GM18951 (cell line): ENCODE results near the gene AP1S3.
"Not testable (repeated sequence)": the region's sequence is repeated elsewhere in the genome, so short reads cannot be mapped to it uniquely, and the experiment has no call there.

Source experiments
- POLR2A ChIP-seq: IDR thresholded peaks from 4 replicates; pipeline ENCODE4 v1.6.1; 2011; ENCODE audit warnings: mild to moderate bottlenecking; ENCODE audit not compliant: insufficient read length, insufficient read depth; ENCODE audit errors: extremely low read depth
- in situ Hi-C: fragments of 300-500 bp; cut with MboI; formaldehyde crosslinking; loops from one replicate; pipeline ENCODE4 v1.12.0; 2022; ENCODE audit warnings: low sequenced_read_pairs, mixed read lengths, inconsistent platforms; ENCODE audit not compliant: unreplicated experiment

Gene AP1S3

DNA sequence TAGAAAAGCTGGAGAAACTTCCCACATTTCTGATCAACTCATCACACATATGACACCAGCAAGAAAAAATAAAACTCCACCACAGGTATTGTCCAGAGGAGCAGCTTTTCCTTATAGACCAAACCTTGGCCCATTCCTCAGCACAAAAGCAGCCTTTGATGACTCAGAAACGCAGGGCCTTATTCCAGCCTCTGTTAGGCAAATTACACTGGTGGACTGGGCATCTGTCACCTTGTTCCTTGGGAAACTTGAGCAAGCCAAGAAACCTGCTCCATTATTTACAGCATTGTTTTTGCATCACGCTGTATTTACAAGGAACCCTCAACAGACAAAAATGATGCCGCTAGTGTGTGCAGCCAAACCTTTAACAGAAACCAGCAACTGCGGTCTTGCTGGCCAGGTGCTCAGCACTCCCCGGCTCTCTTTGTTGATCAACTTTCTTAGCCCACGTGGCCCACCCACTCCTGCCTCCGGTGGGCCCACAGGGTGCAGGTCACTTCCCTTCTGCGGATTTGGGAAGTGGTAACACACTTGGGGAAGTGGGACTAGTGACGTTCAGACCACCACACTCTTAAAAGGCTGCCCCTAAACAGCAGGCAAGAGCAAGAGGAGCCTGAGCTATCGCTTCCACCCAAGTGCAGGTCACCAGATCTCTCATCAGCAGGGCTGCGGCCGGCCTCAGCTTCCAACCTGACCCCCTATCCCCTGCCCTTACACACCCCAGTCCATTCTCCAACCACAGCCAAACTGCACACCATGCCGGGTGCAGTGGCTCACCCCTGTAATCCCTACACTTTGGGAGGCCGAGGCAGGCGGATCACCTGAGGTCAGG is 1.5 kb downstream of the AP1S3 start:
- in situ Hi-C loops: no loop called here

DNA sequence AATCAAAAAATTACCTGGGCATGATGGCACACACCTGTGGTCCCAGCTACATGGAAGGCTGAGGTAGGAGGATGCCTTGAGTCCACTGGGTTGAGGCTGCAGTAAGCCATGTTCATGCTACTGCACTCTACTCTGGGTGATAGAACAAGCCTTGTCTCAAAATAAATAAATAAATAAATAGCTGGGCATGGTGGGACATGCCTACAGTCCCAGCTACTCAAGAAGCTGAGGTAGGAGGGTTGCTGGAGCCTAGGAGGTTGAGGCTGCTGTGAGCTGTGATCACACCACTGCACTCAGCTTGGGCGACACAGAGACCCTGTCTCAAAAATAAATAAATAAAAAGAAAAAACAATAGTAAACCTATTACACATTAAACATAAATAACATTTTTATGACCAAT is 3.0 kb downstream of the AP1S3 start:
- in situ Hi-C loops: no loop called here
- no peak for TF ChIP-seq POLR2A

More for the DNA sequence above, 1.5 kb downstream of the AP1S3 start:
- no peak for TF ChIP-seq POLR2A

DNA sequence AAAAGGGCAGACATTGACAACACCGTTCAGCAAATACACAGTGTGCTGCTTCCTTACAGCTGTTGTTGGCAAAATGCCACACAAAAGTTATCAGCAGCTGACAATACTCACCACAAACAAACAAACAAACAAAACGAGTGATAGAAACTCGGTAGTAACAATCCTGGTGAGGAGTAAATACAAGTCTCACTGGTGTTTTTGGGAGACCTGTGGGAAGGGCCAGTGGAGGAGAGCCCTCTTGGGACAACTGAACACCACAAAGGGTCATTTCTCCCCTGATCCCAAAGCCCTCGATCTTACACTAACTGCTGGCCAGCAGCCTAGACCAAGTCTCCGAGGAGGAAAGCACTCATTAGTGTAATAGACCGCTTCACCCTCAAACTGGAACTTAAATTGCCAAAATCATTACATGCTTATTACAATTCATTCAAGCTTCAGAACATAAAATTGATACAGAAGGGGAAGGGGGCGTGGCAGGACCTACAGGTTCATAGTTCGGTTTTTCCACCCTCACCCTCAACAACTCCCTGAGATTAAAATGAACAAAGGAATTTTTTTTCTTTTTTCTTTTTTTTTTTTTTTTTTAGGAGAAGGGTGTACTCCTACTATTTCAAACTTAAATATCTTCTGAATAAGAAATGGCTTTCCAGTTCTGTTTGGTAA is 5.0 kb downstream of the AP1S3 start:
- TF ChIP-seq POLR2A: no peak
- in situ Hi-C loops: no loop called here

DNA sequence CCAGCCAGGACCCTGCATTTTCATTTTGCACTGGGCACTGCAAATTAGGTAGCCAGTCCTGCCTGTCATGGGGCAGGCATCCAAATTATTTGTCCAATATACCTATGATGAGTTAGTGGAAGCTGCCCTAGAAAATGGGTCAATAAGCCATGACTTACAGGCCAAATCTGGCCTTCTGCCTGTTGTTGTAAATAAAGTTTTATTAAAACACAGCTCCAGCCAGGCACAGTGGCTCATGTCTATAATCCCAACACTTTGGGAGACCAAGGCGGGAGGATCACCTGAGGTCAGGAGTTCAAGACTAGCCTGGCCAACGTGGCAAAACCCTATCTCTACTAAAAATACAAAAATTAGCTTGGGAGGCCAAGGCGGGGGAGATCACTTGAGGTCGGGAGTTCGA is 8.3 kb downstream of the AP1S3 start:
- in situ Hi-C loops: no loop called here

DNA sequence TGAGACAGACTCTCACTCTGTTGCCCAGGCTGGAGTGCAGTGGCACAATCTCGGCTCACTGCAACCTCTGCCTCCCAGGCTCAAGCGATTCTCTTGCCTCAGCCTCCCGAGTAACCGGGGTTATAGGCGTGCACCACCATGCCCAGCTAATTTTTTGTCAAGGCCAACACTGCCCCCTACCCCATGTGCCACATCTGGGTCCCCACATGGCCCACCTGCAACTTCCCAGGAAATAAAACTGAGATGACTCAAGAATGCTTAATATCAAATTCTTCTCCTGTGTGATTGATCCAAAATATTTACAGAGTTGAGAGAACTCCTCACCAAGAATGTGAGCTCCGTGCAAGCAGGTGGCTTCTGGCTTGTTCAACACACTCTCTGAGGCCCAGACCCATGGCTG is 9.1 kb downstream of the AP1S3 start:
- in situ Hi-C loops: no loop called here
- no peak for TF ChIP-seq POLR2A

More for the DNA sequence above, 8.3 kb downstream of the AP1S3 start:
- no peak for TF ChIP-seq POLR2A

- no peak for TF ChIP-seq POLR2A
- in situ Hi-C loops: no loop called here
Observed at GRCh38 chr2:223826995-223827394, 10.4 kb downstream of the AP1S3 start.

DNA sequence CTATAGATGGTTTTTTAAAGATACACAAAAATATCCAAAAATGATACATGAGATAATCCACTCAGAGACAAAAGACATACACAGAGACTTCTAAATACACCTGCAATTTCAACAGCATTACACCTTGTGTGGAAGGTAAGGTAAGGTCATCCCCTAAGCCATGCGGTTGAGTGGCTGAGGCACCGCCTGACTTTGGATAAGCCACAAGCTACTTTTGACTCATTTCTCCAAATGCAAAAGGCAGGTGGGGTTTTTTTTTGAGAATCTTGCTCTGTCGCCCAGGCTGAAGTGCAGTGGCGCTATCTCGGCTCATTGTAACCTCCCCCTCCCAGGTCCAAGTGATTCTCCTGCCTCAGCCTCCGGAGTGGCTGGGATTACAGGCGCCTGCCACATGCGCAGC is 13.1 kb downstream of the AP1S3 start:
- TF ChIP-seq POLR2A: no peak
- in situ Hi-C loops: no loop called here

DNA sequence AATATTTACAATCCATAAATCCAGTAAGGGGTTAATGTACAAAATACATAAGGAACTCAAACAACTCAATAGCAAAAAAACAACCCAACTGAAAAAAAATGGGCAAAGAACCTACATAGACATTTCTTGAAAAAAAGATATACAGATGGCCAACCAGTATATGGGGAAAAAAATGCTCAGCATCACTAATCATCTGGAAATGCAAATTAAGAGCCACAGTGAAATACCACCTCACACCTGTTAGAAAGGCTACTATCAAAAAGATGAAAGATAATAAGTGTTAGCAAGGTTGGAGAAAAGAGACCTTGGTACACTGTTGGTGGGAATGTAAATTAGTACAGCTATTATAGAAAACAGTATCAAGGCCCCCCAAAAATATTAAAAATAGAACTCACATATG is 14.6 kb downstream of the AP1S3 start:
- no peak for TF ChIP-seq POLR2A
- in situ Hi-C loops: no loop called here

- in situ Hi-C loops: no loop called here
- no peak for TF ChIP-seq POLR2A
Observed at GRCh38 chr2:223820549-223820948, 16.8 kb downstream of the AP1S3 start.

- TF ChIP-seq POLR2A: no peak
- in situ Hi-C loops: no loop called here
Observed at GRCh38 chr2:223819891-223820290, 17.5 kb downstream of the AP1S3 start.

- no peak for TF ChIP-seq POLR2A
- in situ Hi-C loops: no loop called here
Observed at GRCh38 chr2:223815884-223816570, 21.4 kb downstream of the AP1S3 start.

DNA sequence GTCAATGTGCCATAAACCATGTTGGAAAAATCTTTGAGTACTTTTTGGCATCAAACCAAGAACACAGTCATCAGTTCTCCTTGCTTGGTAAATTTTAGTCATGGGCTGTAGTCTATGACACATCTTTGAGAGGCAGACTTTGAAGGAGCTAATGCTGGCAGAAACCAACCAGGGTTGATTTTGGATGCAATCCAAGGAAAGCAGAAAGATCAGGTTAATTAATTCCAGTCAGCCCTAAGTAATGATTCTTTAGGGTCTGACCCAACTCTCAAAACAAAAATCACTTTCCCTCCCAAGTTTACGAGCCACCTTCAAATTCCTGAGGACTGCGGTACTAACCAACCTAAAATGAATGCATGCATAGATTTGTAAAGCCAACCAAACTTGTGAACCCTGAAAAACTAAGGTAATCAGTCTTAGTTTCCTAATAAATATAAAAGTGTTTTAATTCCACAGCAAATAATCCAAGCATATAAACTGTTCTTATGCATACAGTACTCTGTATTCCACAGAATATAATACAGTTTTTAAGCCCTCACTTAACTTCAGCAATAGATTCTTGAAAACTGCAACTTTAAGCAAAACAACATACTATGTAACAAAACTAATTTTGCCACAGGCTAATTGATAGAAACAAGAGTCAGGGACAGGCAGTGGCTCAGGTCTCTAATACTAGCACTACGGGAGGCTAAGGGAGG is 22.0 kb downstream of the AP1S3 start:
- no peak for TF ChIP-seq POLR2A
- in situ Hi-C loops: no loop called here

GRCh38 chr2:223814764-223815163 is 22.6 kb downstream of the AP1S3 start:
- in situ Hi-C loops: not testable (repeated sequence)
